ENCODE measurements around the gene COL4A6. TPM values are rescaled to one million over a fixed set of nuclear protein-coding genes. Genes with fewer than 3 reads are reported as not detected.

COL4A6 gene
- total RNA-seq, 1 donor from 2014 or later: 6.1 TPM

DNA sequence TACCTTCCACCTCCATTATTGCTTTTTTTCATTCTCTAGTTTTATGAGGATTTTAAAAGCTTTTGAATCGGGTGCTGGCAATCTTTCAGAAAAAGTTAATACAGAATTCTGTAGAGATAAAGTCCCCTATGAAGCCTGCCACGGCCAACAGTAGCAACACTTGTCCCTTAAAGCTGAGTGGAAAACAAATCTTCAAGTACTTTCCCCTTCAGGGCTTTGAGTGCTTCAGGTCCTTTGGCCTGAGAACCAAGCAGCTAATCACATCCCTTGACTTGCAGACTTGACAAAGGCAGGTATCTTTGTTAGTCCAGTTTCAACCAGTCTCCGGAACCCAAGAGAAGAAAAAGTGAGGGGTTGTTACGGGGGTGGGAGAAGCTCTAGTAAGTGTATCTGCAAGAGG lies 202.2 kb downstream of the COL4A6 start:
- DNase-seq (ENCODE audit: low spot score): no peak
- intact Hi-C loops (cut with DNase I): no loop called here

DNA sequence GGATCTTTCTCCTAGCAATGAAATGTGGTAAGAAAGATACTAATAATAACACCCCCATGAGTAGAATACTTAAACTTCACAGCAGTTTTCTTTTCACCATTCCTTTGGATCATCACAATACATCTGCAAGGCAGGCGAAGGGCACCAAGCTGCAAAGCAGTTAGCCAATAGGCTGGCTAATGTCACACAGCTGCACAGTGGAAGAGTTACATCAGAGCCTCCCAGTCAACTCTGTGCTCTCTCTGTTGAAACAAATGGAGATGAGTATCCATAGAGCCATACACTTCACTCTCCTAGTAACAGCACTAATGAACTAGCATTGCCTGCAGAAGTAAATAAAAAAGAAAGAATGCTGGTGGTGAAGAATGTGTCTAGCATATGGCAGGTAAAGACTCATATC lies 207.6 kb downstream of the COL4A6 start:
- intact Hi-C loops (cut with DNase I): no loop called here
- no peak for DNase-seq (ENCODE audit: low spot score)

DNA sequence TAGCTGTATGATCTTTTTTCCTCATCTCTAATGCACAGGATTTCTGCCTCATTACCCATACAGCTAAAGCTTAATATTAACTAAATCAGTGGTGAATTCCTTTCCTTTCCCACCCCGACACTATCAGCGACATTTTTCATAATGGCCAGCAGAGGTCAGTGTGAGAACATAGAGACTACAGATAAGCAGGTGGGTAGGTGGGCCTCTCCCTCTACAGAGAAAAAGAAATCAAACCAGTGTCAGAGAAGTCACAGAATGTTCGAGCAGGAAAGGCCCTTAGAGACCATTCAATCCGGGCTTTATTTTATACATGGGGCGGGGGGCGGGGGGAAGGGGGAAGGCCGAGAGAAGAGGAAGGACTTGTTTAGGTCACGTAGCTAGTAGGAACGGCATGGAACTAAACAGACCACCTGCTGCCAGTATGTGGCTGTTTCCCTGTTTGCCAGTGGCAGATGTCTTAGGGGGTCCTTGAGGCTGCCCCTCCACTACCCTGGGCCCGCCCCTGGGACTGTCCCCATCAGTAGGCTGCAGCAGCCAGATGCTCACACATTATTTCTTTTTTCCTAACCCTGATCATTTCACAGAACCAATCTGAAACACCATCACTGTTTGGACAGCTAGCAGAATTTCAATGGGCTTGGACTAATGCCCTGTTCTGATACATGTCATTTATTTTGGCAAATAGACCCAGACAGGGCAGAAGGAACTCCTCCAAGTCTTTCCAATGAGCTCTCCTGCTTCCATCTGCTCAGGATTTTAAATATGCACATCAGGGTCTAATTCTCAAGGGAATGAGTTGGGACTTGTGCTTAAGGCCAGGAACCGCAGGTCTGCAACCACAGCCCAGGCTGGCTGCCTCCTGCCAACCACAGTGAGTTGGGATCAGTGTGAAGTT lies 213.2 kb downstream of the COL4A6 start:
- intact Hi-C loops (cut with DNase I): loop anchor here (5.0 kb wide), 1 partner anchor 312 kb away; no protein-coding TSS in a partner anchor
- no peak for DNase-seq (ENCODE audit: low spot score)

DNA sequence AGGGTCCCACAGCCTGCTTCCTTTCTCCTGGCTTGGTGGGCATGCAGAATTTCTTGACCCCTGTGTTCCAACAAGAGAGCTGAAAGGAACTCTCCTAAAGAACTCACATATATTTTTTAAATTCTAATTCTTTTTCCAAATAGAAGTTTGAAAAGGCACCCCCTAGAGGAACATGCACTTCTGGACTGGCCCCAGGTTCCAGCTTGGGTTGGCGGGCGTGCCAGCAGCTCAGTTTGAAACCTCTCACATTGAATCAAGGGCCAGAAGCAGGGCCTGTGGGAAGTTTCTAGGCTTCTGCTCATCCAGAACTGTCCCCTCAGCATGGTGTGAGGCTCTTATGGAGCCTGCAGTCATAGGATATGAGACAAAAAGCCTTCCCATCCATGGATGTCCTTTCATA lies 214.0 kb downstream of the COL4A6 start:
- no peak for DNase-seq (ENCODE audit: low spot score)
- intact Hi-C loops (cut with DNase I): loop anchor here (5.0 kb wide), 1 partner anchor 313 kb away; no protein-coding TSS in a partner anchor

DNA sequence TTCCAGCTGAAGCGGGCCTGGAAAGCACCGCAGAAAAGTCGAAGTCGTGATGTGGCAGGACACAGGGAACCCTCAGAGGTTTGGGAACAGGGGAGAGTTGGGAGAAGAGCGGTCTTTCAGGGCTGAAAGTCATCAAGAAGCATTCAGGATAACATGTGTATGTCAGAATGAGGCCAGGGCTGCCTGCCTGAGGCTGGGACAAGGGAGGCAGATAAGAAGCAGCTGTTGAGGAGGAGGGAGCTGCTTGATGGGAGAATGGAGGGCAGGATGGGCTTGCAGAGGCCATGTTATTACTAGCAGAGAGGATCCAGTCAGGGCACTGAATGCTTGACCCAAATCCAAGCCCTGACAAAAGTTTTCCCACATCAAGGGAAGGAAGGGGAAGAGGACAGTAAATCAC lies 214.6 kb downstream of the COL4A6 start:
- intact Hi-C loops (cut with DNase I): loop anchor here (5.0 kb wide), 1 partner anchor 314 kb away; no protein-coding TSS in a partner anchor
- no peak for DNase-seq (ENCODE audit: low spot score)

DNA sequence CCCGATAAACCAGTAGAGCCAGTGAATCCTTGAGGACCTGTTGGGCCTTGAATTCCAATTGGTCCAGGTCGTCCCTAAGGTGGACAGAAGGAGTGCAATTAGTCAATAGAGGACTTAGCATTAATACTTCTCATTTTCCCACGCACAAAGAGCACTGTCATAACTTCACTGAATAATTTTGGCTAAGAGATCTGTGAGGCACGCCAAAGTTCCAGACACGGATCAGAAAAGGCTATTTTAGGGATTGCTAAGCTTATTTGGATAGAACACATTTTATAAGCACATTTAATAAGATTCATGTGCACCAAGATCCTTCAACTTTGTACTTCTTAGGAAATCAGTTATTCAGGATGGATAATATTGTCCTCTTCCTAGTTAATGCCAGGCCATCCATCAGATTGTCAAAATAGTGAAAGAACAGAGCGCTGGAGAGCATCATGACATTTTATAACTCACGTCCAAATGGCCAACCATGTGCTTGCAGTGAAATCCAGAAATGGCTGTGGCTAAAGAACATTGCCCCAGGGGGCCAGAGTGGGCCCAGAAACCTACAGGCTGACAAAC lies 216.8 kb downstream of the COL4A6 start:
- no peak for DNase-seq (ENCODE audit: low spot score)
- intact Hi-C loops (cut with DNase I): loop anchor here (5.0 kb wide), 1 partner anchor 316 kb away; no protein-coding TSS in a partner anchor

DNA sequence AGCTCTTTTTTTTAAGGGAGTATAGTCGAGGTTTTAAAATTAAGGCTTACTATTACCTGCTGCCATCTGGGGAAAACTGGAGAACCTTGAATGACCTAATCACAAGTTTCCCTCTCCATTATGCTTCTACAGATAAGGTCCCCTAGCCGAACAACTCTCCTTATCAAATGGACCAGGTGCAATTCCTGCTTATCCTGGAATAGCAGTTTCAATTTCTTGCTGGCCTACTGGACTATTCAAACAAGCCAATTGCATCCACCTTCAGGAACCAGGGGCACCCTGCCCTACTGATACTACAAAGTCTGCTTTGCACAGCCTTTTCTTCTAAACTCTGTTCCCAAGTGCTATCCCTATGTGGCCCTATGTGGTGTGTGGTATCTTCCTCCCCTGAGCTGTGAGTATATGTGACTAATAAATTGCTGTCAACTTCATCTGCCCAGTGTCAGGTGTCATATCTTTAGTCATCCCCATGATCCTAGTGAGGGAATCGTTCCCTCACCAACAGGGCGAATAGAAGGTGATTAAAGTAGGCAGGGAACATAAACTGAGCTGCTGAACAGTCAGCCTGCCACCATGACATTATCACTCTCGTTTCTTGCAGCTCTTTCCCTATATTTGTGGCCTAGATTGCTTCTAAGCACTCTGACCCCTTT lies 218.1 kb downstream of the COL4A6 start:
- no peak for DNase-seq (ENCODE audit: low spot score)
- intact Hi-C loops (cut with DNase I): loop anchor here (5.0 kb wide), 1 partner anchor 317 kb away; no protein-coding TSS in a partner anchor

DNA sequence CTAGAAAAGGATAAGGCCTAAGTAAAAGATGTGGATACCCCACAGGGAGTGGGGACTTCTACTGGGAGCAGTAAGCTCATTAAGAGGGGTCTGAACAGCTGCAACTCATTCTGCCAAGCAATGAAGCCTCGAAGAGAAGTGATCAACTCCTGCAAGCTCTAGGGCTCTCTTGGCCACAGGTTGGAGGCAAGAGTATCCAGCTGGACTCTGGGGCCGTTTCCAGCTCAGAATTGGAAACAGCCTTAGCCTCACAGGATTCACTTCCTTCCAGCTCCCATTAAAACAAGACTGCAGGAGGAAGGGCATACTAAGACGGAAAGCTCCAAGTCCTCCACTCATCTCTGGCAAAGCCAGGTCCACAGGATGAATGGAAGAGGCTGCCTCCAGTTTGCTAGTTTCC lies 220.3 kb downstream of the COL4A6 start:
- intact Hi-C loops (cut with DNase I): no loop called here
- no peak for DNase-seq (ENCODE audit: low spot score)

DNA sequence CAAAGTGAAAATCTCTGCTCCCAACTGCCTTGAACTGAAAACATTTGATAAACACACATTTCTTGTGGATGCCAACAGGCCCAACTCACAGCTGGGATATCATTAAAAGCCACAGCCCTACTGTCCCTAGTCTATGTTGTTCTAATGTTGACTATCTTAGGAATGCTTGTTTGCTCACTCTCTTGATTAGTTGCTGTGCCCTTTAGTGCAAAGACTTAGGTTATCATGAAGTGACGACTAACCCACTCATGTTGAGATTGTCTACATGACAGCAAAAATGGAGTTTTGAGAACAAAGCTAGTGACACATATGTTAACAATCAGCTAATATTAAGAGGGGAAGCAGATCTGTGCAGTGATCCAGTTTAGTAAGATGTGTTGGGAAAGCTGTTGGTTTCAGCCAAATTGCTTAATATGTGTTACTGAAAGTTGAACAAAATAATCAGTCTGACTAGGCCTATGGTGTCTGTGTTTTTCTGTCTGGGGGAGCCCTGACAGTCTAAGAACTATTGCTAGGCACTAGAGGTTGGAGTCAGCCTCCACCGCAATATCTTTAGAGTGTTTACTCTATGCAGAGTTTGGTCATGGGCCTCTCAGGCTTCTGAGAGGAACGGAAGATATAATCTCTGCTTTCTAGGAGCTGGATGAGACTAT lies 221.2 kb downstream of the COL4A6 start:
- no peak for DNase-seq (ENCODE audit: low spot score)
- intact Hi-C loops (cut with DNase I): no loop called here

DNA sequence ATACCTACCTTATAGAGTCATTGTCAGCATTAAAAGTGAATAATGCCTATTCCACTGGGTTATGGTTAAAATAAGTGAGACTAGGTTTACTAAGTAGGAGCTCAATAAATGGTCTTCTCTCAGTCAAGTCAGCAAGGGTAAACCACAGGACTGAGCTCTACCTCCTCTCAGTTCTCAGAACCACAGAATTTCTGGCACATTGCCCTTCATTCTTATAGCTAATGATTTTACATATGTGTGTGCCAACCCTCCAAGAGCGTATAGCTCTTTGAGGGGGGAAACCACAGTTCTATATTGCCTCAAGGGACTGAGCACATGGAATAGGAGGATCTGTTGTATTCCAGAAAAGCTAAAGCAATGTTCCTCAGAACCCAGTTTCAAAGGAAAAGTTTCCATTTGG lies 221.8 kb downstream of the COL4A6 start:
- intact Hi-C loops (cut with DNase I): no loop called here

DNA sequence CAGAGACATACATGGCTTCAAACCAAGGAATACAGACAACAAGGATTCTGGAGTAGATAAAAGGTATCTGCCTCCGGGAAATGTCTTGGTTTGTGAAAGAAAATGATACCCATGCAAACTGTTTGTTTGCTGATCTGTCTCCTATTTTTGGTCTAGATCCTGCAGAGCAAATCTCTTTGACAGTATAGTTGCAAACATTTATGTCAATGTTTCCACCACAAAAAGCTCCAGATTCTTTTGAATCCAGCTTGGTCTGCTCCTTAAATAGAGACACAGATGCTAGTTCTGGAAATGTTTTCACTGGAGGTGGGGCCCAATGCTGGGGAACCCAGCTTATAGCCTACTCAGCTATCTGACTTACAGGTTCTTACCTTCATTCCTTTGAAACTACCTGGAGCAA lies 226.9 kb downstream of the COL4A6 start:
- DNase-seq (ENCODE audit: low spot score): no peak
- intact Hi-C loops (cut with DNase I): no loop called here

More for the DNA sequence above, 221.8 kb downstream of the COL4A6 start:
- DNase-seq (ENCODE audit: low spot score): no peak

DNA sequence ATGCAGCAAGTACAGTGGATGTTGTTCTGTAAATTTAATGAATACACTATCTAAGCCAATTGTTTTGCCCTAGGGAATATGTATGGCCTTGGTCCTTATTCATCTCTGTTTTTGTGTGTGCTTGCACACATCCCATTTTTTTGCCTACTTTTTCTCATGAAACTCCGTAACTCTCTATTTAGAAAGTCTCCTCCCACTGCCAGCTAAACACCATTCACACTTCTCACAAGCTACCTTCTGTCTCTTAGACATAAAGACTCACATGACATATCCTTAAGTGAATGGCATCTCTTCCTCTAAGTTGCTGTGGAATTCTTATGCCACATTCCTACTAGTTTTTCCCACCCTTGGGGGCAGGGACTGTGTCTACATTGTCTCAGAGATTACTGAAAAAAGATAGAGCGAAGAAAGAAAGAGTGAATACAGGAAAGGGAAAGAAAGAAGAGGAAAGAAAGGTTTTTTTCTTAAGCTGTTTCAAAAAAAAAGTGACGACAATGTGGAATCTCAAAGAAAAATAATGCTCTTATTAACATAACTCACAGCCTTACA lies 229.1 kb downstream of the COL4A6 start:
- intact Hi-C loops (cut with DNase I): no loop called here
- DNase-seq (ENCODE audit: low spot score): no peak

DNA sequence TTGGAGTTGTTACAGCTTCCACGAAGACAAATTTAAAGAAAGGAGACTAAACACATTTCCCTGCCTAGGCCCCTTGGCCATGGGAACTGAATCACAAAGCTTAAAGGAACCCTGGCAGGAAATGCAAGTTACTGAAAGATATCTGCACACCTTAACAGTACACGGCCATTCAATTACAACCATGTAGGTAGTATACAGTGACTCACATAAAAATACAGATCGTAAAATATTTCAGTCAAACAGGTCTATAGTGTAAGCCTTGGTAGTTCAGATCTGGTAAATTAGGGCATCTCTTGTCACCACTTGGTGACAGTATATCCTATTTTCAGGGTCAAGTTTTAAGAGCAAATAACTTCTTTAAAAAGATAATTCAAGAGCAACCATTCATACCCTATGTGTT lies 234.7 kb downstream of the COL4A6 start:
- DNase-seq (ENCODE audit: low spot score): no peak
- intact Hi-C loops (cut with DNase I): no loop called here

DNA sequence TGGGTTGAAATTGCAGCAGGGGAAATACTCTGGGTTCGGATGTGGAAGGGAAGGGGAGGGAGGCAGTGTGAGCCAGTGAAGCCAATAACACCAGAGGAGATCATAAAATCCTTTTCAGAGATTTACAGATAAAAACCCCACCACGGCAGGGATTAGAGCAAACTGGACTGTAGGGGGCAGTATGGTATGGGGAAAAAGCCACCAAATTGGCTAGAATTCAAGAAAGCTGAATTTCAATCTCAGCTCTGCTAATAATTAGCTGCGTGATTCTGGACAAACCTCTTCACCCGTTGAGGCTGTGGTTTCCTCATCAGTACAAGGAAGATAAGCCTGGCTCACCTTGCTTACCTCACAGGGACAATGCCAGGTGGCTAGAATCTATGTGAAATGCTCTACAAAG lies 238.5 kb downstream of the COL4A6 start:
- intact Hi-C loops (cut with DNase I): loop anchor here (10.0 kb wide), 1 partner anchor 1275 kb away; no protein-coding TSS in a partner anchor

DNA sequence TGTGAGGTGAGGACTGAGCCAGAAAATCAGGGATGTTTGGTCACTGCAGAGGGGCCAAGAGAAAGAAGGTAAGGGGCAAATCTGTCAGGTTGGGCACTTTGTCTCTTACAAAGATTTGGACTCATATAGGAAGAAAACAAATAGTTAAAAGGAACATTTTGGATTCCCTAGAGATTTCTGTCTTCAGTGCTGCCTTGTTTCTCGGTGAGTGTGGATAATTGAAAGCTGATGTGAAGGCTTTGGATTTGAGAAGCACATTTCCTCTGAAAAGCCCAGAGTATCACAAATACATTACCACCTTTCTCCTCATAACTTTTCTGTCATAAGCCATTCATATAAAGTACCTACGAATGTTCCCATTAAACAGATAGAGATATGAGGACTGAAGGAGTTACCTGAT lies 239.2 kb downstream of the COL4A6 start:
- intact Hi-C loops (cut with DNase I): loop anchor here (10.0 kb wide), 1 partner anchor 1276 kb away; no protein-coding TSS in a partner anchor
- DNase-seq (ENCODE audit: low spot score): no peak

More for the DNA sequence above, 238.5 kb downstream of the COL4A6 start:
- no peak for DNase-seq (ENCODE audit: low spot score)

DNA sequence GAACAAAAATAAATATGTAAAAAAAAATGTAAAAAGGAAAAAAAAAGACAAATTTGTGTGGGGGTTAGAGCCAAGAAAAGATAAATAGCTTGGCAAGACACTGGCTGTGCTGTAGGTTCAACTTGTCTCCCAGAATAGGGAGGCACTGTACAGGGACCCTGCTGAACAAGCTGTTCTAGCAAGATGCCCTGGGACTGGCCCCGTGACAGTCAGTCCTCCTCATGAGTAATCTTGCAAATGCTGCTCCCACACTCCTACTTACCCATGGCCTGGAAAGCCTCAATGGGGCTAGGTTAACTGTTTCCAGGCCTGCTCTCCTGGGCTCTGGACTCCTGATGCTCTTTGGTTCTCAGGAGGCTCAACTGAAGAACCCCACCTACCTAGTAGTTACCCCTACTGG lies 239.8 kb downstream of the COL4A6 start:
- DNase-seq (ENCODE audit: low spot score): no peak
- intact Hi-C loops (cut with DNase I): loop anchor here (10.0 kb wide), 1 partner anchor 1276 kb away; no protein-coding TSS in a partner anchor

DNA sequence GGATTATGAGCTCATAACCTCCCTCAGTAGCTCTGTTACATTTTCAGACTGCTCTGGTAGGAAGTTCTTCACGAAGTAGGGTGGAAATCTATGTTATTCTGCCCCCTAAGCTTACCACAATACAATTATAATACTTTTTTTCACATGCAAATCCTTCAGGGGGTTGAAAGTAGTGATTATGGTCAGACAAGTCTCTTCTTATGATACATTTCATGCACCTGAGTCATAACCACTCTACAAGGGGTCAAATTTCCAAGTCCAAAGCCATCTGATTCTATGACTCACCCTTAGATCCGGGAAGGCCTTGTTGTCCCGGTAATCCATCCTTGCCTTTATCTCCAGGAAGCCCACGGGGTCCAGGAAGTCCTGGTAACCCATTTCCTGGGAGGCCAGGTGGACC lies 251.4 kb downstream of the COL4A6 start:
- DNase-seq (ENCODE audit: low spot score): no peak
- intact Hi-C loops (cut with DNase I): no loop called here

DNA sequence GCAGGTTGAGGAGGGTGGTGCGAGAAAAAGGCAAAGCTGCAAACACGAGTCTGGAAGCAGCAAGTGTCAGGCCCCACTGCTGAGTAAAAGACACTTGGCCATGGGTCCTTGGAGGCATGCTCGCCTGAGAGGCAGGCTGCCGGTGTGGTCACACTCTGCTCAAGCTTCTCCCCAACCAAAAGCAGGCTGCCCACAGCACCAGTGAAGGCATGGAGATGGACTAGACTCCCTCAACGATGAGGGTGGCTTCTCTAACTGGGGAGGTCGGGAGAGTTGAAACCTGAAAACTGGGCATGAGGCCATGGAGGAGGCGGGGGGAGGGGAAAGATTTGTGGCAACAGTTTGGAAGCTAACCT lies 260.1 kb downstream of the COL4A6 start:
- no peak for DNase-seq (ENCODE audit: low spot score)
- intact Hi-C loops (cut with DNase I): no loop called here

DNA sequence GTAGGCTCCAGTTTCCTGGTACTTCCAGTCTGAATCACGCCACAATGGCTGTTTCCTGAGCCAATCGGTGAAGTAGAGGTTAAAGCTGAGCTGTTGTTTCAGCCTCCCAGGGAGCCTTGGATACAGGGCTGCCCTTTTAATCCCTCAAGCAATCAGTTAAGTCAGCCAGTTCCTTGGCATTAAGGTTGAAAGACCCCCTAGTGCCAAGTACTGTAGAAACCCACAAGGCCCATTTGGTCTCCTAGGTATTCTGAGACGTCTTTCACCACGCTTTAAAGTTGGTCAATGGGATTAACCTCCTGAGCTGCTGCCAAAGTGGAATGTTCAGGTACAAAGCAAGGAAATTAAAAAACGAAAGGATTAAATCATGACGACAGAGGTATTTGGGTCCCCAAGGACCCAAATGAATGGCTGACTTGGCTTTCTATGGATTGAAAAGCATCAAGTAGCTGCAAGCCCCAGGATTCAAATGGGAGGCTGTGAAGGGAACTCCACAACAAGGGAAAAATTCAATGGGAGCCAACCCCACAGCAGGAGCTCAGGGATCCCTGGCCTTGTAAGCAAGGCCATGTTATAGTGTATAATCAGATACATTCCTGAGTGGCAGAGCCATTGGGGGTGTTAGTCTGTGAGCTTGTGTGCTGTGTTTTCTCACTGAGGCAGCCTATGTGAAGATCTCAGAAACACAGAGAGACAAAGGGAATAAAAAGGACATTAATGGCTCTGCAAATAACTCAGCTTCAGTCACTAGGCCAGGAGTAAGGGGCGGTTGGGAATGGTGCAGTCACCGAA lies 260.7 kb downstream of the COL4A6 start:
- intact Hi-C loops (cut with DNase I): no loop called here
- DNase-seq (ENCODE audit: low spot score): no peak
